ENCODE measurements around the gene KIDINS220.
A peak's percentile ranks its signal among the peaks of the same experiment; 100 is the strongest.

Gene KIDINS220

DNA sequence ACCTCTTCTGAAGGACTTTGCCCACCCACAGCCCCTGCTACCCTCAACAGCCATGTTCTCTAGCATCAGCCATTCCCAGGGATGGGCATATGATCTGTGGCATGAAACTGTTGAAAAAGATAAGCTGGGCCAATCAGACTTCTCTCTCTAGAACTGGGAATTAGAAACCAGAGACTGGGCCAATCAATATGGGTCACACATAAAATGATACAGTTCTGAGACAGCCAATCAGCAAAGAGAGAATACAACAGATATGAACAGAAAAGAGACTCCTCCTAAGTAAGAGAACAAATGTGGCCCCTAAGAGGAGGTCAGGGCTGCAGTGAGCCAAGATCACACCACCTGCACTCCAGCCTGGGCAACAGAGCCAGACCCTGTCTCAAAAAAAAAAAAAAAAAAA is 2.1 kb downstream of the KIDINS220 start:
- Histone ChIP-seq H3K4me1 (ENCODE audit: control insufficient read depth, insufficient read depth, low read length, poor library complexity, severe bottlenecking) (peaks cover 4% of the 10 kb centered on the region), H3K4me3 (ENCODE audit: extremely low read depth, insufficient read depth, low read length, poor library complexity, severe bottlenecking) (no peak overlapping the region)

DNA sequence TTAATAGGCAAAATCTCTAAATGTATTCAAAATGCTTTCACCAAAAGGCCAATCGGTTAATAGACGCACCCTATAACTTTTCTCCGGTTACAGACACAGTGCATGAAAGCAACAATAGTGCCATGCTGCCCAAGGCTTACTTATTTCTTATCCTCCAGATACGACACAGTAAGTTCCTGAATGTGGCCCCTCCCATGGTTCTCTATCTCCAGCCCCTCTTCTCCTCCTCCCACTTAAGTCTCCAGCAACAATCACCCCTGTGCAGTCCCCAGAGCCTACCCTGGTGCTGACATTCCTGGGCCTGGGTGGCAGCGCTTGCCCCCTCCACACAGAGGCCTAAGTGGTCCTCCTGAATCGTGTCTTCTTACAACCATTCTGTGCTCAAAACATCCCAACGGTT is 3.6 kb downstream of the KIDINS220 start:
- no peak overlapping the region for H3K27ac ChIP-seq (ENCODE audit: low read depth, low read length, severe bottlenecking)
- WGBS, 2 experiments (ENCODE audit: insufficient coverage in 2 of 2) = 93% methylated on average over 5 to 7 of the region's 7 CpGs
- peaks cover 2% of the 10 kb centered on the region for H3K9me3 ChIP-seq (ENCODE audit: control insufficient read depth, low read length)
- H3K36me3 ChIP-seq (ENCODE audit: control insufficient read depth, insufficient read depth, low read length) = no peaks in the 10 kb centered on the region
- H3K4me1 ChIP-seq (ENCODE audit: control insufficient read depth, insufficient read depth, low read length, poor library complexity, severe bottlenecking) = peaks cover 4% of the 10 kb centered on the region
- no peak overlapping the region for H3K4me3 ChIP-seq (ENCODE audit: extremely low read depth, insufficient read depth, low read length, poor library complexity, severe bottlenecking)

More for the DNA sequence above, 2.1 kb downstream of the KIDINS220 start:
- Histone ChIP-seq H3K9me3 (ENCODE audit: control insufficient read depth, low read length) (peaks cover 5% of the 10 kb centered on the region), H3K27ac (ENCODE audit: low read depth, low read length, severe bottlenecking) (no peak overlapping the region), H3K36me3 (ENCODE audit: control insufficient read depth, insufficient read depth, low read length) (no peaks in the 10 kb centered on the region)

DNA sequence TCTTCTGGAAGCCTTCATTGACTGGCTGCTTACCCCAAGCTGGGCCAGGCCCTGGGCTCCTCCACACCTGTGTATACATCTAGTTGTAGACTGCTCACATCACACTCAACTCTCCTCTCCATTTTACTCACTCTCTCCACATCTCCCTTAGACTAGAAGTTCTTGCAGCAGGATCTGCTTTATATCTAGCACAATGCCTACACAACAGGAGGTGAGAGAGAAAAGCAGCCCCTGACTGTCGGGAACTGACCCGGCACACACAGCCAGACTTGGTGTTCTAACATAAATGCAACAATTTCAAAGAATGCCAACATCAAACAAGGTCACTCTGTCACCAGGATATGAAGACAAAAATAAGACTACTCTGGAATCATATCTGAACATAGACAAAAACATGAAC is 5.9 kb downstream of the KIDINS220 start:
- no peaks in the 10 kb centered on the region for H3K36me3 ChIP-seq (ENCODE audit: control insufficient read depth, insufficient read depth, low read length)
- WGBS, 2 experiments (ENCODE audit: insufficient coverage in 2 of 2) = 80% methylated on average over 2 of the region's 2 CpGs; no CpG with 5 or more reads in 1 of the 2 experiments
- no peak overlapping the region for H3K27ac ChIP-seq (ENCODE audit: low read depth, low read length, severe bottlenecking)
- peaks cover 4% of the 10 kb centered on the region for H3K4me1 ChIP-seq (ENCODE audit: control insufficient read depth, insufficient read depth, low read length, poor library complexity, severe bottlenecking)
- no peak overlapping the region for H3K4me3 ChIP-seq (ENCODE audit: extremely low read depth, insufficient read depth, low read length, poor library complexity, severe bottlenecking)
- H3K9me3 ChIP-seq (ENCODE audit: control insufficient read depth, low read length) = no peaks in the 10 kb centered on the region

DNA sequence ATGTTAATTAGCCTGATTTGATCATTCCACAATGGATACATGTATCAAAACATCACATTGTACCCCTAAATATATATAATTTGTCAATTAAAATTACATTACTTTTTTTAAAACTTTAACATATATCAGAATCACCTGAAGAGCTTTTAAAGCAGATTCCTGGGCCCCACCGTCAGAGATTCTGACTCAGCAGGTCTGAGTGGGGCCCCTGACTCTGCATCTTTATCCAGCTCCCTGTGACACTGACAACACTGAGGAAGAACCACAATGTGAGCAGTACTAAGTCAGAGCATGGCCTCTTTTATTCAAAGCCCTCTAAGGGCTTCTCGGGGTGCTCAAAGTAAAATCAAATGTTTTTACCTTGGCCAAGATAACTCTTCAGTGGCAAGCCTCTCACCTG is 9.7 kb downstream of the KIDINS220 start:
- H3K9me3 ChIP-seq (ENCODE audit: control insufficient read depth, low read length) = no peaks in the 10 kb centered on the region
- no peak overlapping the region for H3K27ac ChIP-seq (ENCODE audit: low read depth, low read length, severe bottlenecking)
- H3K4me3 ChIP-seq (ENCODE audit: extremely low read depth, insufficient read depth, low read length, poor library complexity, severe bottlenecking) = no peak overlapping the region
- 97 to 100% methylated on average over 2 of the region's 2 CpGs for WGBS, 2 experiments (ENCODE audit: insufficient coverage in 2 of 2)
- H3K4me1 ChIP-seq (ENCODE audit: control insufficient read depth, insufficient read depth, low read length, poor library complexity, severe bottlenecking) = no peaks in the 10 kb centered on the region
- peaks cover 8% of the 10 kb centered on the region for H3K36me3 ChIP-seq (ENCODE audit: control insufficient read depth, insufficient read depth, low read length)

DNA sequence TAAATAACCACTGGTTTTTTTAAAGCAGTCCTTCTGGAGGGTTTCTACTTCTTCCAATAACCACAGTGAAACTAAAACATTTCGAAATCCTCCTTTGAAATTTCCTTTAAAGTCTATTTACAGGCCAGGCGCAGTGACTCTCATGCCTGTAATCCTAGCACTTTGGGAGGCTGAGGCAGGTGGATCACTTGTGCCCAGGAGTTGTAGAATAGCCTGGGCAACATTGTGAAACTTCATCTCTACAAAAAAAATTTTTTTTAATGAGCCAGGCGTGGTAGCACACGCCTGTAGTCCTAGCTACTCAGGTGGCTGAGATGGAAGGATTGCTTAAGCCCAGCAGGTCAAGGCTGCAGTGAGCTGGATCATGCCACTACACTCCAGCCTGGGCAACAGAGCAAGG is 15.2 kb downstream of the KIDINS220 start:
- Histone ChIP-seq H3K36me3 (ENCODE audit: control insufficient read depth, insufficient read depth, low read length) (peaks cover 8% of the 10 kb centered on the region), H3K4me3 (ENCODE audit: extremely low read depth, insufficient read depth, low read length, poor library complexity, severe bottlenecking) (no peak overlapping the region), H3K9me3 (ENCODE audit: control insufficient read depth, low read length) (no peaks in the 10 kb centered on the region), H3K4me1 (ENCODE audit: control insufficient read depth, insufficient read depth, low read length, poor library complexity, severe bottlenecking) (no peaks in the 10 kb centered on the region), H3K27ac (ENCODE audit: low read depth, low read length, severe bottlenecking) (peak overlapping the region; percentile 16)
- WGBS, 2 experiments (ENCODE audit: insufficient coverage in 2 of 2) = 89 to 91% methylated on average over 3 to 4 of the region's 4 CpGs

DNA sequence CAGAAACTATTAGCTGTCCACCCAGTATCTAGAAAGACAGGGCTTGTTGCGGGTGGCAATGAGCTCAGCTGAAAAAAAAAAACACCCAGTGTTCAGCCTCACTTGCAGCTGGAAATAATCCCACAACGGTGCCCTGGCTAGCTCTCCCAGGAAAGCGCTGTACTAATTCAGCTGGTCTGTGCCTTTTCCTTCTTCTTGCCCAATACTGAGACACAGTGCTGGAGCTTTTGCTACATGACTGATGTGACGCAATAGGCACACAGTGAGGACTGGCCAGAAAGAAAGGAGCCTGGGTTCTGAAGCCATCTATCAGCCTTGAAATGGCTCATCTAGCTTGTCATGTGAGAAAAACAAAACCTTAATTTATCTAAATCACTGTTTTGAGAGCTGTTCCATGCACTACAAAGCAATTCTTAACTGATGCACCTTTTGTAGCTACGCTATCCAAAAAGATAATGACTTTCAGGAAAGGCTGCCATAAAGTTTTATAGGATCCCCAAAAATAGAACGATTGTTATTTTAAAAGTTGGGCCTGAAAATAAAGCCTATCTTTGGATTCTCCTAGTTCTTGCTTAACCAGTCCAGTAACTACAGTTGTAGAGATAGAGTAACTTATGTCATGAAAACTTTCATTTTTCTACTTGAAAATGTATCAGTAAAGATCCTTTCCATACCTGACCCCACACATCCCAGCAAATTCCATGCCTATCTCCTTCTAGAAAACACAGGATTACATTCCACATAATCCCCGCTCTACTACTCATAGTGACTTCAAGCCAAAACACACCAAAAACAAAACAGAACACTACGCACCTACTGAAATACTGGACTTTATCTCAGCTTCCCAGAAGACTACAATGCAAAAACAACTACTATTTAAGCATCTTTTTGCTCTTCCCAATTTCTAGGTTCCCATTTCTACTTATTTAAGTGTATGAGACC is 15.9 kb downstream of the KIDINS220 start:
- Histone ChIP-seq H3K36me3 (ENCODE audit: control insufficient read depth, insufficient read depth, low read length) (peaks cover 8% of the 10 kb centered on the region), H3K9me3 (ENCODE audit: control insufficient read depth, low read length) (no peaks in the 10 kb centered on the region), H3K4me1 (ENCODE audit: control insufficient read depth, insufficient read depth, low read length, poor library complexity, severe bottlenecking) (no peaks in the 10 kb centered on the region), H3K27ac (ENCODE audit: low read depth, low read length, severe bottlenecking) (peak overlapping the region; percentile 16), H3K4me3 (ENCODE audit: extremely low read depth, insufficient read depth, low read length, poor library complexity, severe bottlenecking) (no peak overlapping the region)
- 80 to 84% methylated on average over 6 of the region's 8 CpGs for WGBS, 2 experiments (ENCODE audit: insufficient coverage in 2 of 2)

DNA sequence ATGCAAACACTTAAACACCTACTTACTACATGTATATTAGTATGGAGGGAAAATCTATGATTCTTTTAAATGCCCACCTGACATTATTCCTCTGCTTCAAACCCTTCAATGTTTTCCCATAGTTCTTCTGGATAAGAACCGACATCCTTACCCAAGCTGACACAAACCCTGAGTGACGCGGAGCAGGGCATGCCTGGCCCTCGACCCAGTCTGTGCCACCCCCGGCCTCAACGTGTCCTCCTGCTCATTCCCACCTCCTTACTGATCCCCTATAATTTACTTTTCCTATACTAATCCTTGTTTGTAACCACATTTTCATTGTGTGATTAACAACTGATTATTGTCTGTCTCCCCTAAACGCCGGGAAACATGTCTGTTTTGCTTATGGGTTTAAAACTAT is 17.5 kb downstream of the KIDINS220 start:
- WGBS, 2 experiments (ENCODE audit: insufficient coverage in 2 of 2) = 93 to 100% methylated on average over 5 of the region's 8 CpGs
- Histone ChIP-seq H3K36me3 (ENCODE audit: control insufficient read depth, insufficient read depth, low read length) (peaks cover 14% of the 10 kb centered on the region), H3K4me1 (ENCODE audit: control insufficient read depth, insufficient read depth, low read length, poor library complexity, severe bottlenecking) (no peaks in the 10 kb centered on the region), H3K27ac (ENCODE audit: low read depth, low read length, severe bottlenecking) (no peak overlapping the region), H3K4me3 (ENCODE audit: extremely low read depth, insufficient read depth, low read length, poor library complexity, severe bottlenecking) (no peak overlapping the region), H3K9me3 (ENCODE audit: control insufficient read depth, low read length) (no peaks in the 10 kb centered on the region)

DNA sequence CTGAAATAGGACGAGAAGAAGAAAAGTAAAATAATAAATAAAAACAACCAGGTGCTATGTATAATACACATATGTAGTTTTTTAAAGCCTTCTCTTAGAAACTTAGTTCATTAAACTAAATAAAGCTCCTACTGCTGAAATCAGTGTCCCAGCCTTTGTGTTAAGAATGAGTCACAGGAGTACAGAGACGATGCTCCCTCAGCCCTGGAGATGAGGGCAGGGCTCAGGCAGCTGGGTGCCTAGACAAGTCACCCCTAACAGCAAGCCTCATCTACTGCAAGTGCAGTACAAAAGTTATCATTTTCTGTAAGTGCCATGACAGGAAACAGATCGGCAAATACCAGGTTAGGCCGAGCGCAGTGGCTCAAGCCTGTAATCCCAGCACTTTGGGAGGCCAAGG is 18.2 kb downstream of the KIDINS220 start:
- WGBS, 2 experiments (ENCODE audit: insufficient coverage in 2 of 2) = 70 to 83% methylated on average over 4 of the region's 5 CpGs
- Histone ChIP-seq H3K36me3 (ENCODE audit: control insufficient read depth, insufficient read depth, low read length) (peaks cover 8% of the 10 kb centered on the region), H3K27ac (ENCODE audit: low read depth, low read length, severe bottlenecking) (no peak overlapping the region)

DNA sequence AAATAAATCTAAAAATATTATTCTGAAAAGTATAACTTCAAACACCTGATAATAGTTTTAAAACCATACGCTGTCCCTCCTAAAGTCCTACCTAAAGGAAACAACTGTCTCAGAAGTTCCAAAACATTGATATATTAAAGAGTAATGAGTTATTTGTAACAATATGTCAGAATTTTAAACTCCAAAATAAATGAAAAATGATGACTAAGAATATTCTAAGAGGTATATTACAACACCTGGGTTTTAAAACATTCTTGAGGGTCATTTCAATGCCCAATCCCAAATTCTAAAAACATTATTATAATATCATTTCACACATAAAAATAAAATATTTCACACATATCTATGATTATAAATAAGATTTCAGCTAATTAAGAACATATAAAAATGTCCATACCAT is 20.2 kb downstream of the KIDINS220 start:
- H3K36me3 ChIP-seq (ENCODE audit: control insufficient read depth, insufficient read depth, low read length) = peaks cover 12% of the 10 kb centered on the region
- no peak overlapping the region for H3K4me3 ChIP-seq (ENCODE audit: extremely low read depth, insufficient read depth, low read length, poor library complexity, severe bottlenecking)
- no peak overlapping the region for H3K27ac ChIP-seq (ENCODE audit: low read depth, low read length, severe bottlenecking)
- H3K9me3 ChIP-seq (ENCODE audit: control insufficient read depth, low read length) = no peaks in the 10 kb centered on the region
- no peaks in the 10 kb centered on the region for H3K4me1 ChIP-seq (ENCODE audit: control insufficient read depth, insufficient read depth, low read length, poor library complexity, severe bottlenecking)
- no CpG with 5 or more reads among the region's 1 CpG for WGBS, 2 experiments (ENCODE audit: insufficient coverage in 2 of 2)

More for the DNA sequence above, 18.2 kb downstream of the KIDINS220 start:
- Histone ChIP-seq H3K4me1 (ENCODE audit: control insufficient read depth, insufficient read depth, low read length, poor library complexity, severe bottlenecking) (no peaks in the 10 kb centered on the region), H3K9me3 (ENCODE audit: control insufficient read depth, low read length) (no peaks in the 10 kb centered on the region), H3K4me3 (ENCODE audit: extremely low read depth, insufficient read depth, low read length, poor library complexity, severe bottlenecking) (no peak overlapping the region)

DNA sequence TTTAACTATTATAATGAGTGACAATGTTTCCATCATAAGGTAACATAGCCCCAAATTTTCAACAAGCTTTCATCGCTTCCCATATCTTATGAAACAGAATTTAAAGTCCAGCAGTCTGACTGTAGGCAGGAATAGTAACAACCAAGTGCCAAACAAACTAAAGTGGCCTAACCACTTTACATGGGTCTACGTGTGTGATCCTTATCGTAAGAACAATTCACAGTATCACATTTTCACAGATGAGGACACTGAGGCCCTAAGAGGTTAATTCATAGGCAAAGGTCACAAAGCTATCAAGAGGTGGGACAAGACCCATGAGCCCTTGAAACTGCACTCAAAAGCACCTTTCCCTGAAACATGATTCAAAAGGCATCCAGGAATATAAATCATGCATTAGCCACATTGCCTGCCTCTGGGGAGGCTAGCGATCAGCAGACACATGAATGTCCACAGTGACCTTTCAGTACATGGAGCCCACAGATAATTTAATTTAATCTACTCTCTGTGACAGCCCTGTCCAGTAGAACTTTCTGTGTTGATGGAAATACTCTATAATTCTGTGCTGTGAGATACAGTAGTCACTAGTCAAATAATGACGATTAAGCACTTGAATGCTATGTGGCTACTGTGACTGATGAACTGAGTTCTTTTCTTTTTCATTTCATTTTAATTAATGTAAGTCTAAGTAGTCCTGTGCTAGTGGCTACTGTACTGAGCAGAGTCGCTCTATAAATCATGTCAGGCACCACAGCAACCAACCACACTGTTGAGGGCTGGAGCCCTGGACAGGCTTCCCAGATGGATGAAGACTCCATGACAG is 30.3 kb downstream of the KIDINS220 start:
- Histone ChIP-seq H3K27ac (ENCODE audit: low read depth, low read length, severe bottlenecking) (no peak overlapping the region), H3K36me3 (ENCODE audit: control insufficient read depth, insufficient read depth, low read length) (peaks cover 46% of the 10 kb centered on the region), H3K9me3 (ENCODE audit: control insufficient read depth, low read length) (no peaks in the 10 kb centered on the region), H3K4me1 (ENCODE audit: control insufficient read depth, insufficient read depth, low read length, poor library complexity, severe bottlenecking) (peaks cover 13% of the 10 kb centered on the region), H3K4me3 (ENCODE audit: extremely low read depth, insufficient read depth, low read length, poor library complexity, severe bottlenecking) (no peak overlapping the region)
- 87 to 100% methylated on average over 3 of the region's 6 CpGs for WGBS, 2 experiments (ENCODE audit: insufficient coverage in 2 of 2)
